Fibroblast of lung (primary cell): ENCODE measurements around the gene DUSP5.

Source experiments
- EZH2 ChIP-seq: IDR thresholded peaks from 2 replicates; pipeline ENCODE4 v1.5.1; 2012; ENCODE audit warnings: low read length, control low read depth, mild to moderate bottlenecking; ENCODE audit errors: missing control alignments
- TF ChIP-seq, protein P1 (sequence below), 2 donors: IDR thresholded peaks in 1 of 2; conservative IDR thresholded peaks in 1 of 2; 1 replicate in 1 of 2; 2 replicates in 1 of 2; pipeline ENCODE4 v1.5.1; 2011 to 2012; ENCODE audit warnings: low read length in 2 of 2, control low read depth in 1 of 2, inconsistent platforms in 1 of 2, low read depth in 1 of 2, mild to moderate bottlenecking in 1 of 2

DNA sequence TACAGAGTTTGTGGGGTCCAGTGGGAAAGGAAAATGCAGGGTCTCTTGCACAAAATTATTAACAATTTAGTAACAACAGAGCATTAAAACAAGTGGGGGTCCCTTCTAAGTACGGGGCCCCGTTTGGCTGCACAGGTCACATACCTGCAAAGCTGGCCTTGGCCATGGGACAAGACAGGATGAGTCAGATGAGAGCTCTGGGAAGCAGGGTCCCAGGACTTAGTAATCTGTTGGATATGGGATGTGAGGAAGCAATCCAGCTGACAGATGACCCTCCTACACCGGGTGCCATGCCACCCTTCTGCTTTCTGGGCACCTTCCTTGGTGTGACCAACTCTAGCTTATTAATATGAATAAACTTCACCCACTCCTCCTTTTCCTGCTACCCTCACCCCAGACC, 3.2 kb upstream of the DUSP5 start:
- TF ChIP-seq, protein P1, sequence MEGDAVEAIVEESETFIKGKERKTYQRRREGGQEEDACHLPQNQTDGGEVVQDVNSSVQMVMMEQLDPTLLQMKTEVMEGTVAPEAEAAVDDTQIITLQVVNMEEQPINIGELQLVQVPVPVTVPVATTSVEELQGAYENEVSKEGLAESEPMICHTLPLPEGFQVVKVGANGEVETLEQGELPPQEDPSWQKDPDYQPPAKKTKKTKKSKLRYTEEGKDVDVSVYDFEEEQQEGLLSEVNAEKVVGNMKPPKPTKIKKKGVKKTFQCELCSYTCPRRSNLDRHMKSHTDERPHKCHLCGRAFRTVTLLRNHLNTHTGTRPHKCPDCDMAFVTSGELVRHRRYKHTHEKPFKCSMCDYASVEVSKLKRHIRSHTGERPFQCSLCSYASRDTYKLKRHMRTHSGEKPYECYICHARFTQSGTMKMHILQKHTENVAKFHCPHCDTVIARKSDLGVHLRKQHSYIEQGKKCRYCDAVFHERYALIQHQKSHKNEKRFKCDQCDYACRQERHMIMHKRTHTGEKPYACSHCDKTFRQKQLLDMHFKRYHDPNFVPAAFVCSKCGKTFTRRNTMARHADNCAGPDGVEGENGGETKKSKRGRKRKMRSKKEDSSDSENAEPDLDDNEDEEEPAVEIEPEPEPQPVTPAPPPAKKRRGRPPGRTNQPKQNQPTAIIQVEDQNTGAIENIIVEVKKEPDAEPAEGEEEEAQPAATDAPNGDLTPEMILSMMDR (conservative IDR thresholded peaks at IDR 0.05 in 1 of 2, IDR thresholded peaks at IDR 0.05 in 1 of 2; ENCODE audit: low read depth in 1 of 2, low read length in 2 of 2): no peak
- TF ChIP-seq EZH2: no peak
